GM21360 (cell line): ENCODE data around the gene DGCR2.
"Not testable (repeated sequence)": the region's sequence is repeated elsewhere in the genome, so short reads cannot be mapped to it uniquely, and the experiment has no call there.

Experiments used
- ATAC-seq: cut with Tn5 transposase; IDR thresholded peaks from one replicate; pipeline ENCODE4 v1.9.1; 2021; ENCODE audit warnings: mild to moderate bottlenecking, moderate library complexity; ENCODE audit not compliant: unreplicated experiment

DGCR2 gene

DNA sequence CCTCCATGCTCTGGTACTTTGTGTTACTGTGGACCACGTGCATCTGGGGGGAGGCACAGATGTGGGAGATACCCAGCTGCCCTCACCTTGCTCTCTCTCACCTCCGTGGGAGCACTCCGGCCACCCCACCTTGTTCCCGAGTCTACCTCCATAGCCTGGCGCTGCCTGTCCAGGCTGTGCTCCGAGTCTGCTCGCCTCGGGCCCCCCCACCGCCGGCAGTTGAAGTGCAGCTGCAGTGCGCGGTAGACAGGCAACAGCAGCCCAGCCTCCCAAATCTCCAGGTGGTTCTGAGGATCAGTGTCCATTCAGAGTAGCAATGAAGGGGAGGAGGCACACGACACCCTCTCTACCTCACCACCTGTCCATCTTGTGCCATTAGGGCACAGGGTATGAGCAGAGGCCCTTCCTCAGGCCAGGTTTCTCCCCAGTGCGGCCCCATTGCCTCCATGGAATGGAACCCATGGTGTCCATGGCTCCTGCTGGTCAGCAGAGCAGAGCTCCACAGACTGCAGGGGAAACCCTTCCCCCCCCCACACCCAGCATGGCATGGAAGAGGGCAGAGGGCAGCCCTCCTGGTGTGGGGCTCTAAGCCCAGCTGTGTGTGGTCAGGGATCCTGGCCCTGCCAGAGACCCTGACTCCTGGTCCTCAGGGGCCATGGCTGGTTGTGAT lies 89.2 kb downstream of the DGCR2 start:
- ATAC-seq: not testable (repeated sequence)

DNA sequence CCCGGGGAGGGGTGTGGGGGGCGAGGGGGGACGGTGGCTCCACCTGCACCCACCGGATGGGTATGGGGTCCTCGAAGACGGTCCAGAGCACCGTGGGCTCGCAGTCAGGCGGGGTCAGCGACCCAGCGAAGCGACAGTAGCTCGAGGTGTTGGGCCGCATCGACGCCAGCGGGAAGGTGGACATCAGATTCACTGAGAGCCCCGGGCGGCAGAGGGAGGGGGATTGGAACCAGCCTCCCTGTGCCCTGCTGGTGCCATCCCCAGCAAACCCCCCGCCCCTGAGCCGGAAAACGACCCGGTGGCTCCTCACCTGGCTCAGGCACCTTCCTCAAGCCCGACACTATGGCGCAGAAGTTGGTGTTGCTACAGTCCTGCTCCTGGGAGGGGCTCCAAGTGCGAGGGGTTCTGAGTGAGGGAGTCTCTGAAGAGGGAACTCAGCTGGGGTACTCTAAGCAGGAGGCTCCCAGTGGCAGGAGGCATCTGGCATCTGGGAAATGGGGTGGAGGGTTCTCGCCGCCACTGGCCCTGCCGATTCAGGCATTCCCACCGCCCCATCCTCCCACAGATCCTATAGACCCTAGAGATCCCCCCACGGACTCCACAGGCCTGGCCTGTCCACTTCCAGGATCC lies 89.9 kb downstream of the DGCR2 start:
- ATAC-seq: not testable (repeated sequence)

DNA sequence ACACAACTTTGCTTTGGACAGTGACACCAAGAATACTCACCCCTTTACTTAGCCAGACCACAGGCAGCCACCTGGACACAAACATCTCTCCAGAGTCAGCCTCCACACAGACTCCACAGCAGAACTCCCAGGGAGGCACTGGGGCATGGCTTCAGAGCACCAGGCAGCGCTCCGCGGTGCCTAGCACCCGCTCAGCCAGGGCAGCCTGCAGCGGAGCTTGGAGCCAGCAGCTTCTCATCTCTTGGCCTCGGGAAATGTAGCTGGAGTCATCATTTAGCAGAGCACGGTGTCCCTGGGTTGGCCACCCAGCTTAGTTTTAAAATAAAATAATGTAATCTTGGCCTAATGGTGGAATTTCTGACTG lies 91.3 kb downstream of the DGCR2 start:
- ATAC-seq: not testable (repeated sequence)

DNA sequence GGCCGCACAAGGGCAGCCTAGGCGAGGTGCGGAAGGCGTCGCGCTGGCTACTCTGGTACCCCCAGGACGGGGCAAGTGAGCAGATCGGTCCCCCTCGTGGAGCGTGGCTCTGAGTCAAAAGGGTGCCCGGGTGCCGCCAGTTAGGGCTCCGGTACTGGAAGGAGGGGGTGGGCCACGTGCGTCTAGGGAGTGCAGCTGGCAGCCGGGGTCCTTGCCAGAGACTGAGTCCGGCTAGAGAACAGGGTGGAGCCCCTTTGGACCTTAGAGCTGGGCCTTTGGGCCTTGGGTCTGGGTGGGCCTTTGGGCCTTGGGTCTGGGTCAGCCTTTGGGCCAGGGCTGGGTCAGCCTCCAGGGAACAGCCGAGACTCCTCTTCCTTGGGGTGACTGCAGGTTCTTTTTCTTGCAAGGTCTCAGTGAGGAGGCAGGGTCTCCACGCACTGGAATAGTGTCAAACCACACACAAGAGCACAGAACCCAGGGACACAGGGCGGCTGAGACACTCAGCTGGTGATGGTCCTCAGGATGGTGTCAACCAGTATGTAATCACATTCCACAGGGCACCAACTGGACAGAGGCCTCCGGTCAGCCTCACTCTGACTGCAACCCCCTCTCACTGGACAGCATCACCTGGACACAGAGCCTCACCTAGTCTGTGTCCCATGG lies 91.9 kb downstream of the DGCR2 start:
- ATAC-seq: not testable (repeated sequence)

DNA sequence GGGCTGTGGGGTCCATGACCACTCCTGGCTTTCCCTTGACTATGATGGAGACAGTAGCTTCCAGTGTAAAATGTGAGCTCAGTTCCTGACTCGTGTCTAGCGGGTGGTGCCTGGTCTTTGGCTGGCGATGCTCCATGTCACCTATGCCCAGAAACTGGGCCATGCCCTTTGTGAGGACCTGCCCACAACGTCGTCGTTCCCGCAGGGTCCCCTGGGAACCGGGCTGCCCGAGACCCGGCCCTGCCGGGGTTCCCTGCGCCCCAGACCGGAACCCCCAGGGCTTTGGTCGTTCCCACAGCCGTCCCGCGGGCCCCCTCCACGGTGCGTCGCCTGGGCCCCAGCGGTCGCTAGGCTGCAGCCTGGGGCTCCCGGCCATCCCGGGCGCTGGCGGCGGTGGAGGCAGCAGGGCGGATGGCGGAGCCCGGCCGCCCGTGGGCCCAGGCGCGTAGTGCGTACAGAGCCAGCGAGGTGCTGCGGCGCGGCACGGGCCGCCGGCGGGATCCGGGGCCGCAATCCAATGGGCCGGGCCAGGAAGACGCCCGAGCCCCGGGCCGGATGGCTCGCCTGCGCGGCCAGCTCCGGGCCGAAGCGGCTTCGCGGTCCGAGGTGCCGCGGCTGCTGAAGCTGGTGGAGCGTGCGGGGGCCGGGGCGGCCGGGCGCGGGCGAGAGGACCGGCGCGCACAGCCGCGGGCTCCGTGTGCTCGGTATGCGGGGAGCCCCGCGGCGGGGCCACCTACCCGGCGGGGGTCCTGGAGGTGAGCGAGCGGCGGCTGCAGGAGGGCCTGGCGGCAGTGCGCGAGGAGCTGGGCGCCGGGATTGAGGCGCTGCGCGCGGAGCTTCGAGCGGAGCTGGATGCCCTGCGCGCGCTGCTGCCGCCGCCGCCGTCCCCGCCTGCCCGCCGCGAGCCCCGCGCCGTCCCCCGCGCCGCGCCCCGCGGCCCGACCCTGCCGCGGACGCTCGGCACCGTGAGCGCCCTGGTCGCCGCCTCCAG lies 92.8 kb downstream of the DGCR2 start:
- not testable (repeated sequence) for ATAC-seq

DNA sequence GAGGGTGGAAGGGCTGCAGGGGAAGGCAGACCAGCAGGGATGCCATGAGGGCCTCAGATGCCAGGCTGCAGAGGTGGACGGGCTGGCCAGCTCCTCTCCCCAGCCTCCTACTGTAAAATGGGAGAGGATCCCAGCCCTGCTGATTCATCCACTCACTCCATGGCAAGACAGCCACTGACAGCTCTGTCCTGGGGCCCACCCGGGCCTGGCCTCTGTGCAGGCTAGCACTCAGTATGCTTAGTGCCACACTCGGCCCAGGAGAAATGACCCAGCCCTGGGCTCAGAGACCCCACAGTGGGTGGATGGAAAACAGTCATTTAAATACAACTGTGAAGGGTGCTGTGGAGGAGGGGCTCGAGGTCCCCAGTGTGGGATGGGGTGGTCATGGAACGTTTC lies 94.2 kb downstream of the DGCR2 start:
- not testable (repeated sequence) for ATAC-seq

DNA sequence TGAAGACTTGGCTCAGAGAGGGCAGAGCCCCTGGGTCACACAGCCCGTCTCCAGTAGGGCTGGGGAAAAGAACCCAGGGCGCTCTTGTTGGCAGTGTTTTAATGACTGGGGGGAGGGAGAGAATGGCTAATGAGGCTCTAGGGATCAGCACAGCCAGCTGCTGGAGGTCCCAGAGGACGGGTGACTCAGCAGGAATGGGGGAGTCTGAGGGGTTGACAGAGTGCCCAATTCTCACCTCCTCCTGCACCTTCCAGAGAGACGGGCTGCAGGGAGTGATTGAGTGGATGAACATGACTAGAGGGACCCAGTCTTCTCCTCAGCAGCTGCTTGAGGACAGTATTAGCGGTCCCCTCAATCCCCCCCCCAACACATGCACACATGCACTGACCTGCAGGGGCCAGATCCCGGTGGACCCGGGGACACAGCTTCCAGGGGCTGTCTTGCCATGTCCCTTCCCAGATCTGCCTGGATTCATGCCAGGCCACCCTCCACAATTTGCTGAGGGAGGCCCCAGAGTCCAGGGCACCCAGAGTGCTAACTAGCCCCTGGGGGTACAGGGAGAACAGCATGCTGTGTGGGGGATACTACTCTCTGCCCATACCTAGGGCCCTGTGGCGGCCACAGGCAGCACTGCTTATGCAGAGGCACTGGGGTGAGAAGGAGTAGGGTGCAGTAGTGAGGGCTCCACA lies 94.7 kb downstream of the DGCR2 start:
- ATAC-seq: not testable (repeated sequence)

DNA sequence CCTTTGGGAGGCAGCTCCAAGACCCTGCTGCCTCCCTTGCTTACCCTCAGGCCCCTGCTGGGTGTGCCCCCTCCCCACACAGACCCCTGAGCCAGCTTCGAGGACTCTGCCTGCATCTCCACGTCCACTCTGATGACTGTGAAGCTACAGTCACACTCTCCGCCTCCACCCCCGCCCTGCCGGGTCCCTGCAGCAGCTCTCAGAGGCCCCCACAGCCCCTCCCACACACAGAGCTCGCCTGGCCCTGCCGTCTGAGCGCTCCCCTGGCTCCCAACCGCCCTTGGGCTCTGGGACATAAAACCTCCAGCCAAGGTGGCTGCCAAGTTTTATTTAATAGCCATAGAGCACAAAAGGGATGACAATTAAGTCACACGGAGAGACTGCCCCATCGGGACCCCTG lies 96.1 kb downstream of the DGCR2 start:
- ATAC-seq: not testable (repeated sequence)

DNA sequence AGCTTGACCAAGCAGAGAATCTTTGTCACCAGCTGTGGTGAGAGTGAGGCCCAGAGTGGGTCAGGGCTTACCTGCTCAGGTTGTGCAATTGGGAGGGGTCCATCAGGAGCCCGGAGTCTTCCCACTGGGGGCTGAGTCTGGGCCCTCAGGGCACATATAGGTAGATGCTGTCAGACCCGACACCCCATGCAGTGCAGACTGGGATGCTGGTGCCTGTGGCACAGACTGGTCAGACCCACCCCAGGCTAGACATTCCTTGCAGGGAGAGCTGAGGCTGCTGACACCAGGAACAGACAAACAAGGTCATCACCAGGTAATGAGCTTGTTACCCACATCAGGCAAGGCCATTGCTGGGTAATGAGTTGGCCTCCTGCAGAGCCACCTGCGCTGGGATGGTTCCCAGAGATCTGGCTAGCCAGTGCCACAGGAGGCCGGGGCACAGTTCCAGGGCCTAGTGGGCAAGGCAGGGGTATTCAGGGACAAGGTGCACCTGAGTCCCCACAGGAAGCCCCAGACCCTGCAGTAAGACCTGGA lies 97.2 kb downstream of the DGCR2 start:
- not testable (repeated sequence) for ATAC-seq

DNA sequence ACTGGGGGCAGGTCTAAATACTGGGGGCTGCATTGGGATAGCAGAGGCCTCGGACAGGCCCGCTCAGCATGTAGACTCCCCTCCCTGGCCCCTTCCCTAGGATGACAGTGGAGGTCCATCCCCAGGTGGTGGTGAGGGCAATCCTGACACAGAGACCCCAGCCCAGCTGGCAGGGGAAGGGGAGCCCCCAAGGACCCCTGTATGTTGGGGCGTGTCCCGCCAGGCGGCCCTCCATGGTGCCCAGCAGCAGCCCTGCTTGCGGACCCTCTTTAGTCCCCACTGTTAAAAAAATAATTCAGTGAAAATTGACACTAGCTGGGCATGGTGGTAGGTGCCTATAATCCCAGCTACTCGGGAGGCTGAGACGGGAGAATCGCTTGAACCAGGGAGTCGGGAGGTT lies 98.3 kb downstream of the DGCR2 start:
- not testable (repeated sequence) for ATAC-seq

DNA sequence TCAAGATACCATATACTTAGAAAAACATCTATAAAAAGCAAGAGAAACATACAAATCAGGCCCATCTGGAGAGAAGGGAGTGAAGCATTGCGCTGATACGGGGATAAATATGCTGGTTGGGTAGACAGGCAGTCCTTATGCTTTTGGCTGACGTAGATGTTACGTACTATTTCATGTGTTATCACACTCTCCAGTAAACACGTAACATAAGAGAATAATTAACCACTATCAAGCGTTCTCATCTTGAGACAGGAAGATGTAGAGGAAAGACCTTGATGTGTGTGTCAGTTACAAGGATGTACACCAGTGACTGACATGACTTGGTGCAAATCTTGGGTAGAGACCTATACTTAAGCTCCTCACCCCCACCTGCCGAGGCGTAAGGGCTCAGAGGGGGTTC lies 99.5 kb downstream of the DGCR2 start:
- ATAC-seq: no peak

DNA sequence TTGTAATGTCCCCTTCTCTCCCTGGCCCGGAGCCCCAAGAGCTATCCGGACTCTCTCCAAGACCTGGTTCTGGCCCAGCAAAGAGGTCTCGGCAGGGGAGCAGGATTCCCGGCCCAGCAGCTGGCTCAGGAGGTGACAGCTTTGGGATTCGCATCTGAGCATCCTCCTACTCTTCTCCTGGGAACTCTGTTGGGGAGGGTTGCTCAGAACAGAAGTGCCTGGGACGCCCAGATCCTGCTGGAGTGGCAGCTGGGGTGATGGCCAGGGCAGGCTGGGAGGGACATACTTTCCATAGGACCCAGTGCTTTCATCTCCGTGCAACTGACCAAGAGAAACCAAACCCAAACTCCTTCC lies 102.6 kb downstream of the DGCR2 start:
- no peak for ATAC-seq

DNA sequence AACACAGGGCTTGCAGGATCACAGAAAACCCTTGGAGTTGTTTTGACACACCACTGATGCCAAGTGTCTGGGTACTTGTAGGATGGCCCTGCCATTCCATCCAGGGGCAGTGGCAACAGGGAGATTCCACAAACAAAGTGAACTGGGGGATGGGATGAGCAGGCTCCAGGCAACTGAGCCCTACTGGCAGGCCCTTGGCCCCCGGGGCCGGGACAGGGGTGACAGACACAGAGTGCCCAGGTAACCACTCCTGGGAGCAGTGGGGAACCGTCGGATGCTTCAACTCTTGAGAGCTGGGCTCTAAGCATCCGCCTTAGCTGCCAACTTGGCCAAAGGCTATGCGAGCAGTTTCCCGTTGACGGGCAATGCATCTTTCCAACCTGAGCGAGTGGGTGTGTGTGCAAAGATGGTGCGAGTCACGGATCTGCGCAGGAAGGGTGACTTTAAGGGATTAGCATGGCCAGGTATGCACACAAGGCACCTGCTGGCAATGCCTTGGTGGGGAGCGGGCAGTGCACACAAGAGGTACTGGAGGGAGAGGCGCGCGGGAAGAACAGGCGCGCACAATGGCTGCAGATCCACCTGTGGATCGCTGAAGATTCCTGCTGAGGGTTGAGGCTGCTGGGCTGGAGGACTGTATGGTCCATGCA lies 103.1 kb downstream of the DGCR2 start:
- ATAC-seq: no peak

DNA sequence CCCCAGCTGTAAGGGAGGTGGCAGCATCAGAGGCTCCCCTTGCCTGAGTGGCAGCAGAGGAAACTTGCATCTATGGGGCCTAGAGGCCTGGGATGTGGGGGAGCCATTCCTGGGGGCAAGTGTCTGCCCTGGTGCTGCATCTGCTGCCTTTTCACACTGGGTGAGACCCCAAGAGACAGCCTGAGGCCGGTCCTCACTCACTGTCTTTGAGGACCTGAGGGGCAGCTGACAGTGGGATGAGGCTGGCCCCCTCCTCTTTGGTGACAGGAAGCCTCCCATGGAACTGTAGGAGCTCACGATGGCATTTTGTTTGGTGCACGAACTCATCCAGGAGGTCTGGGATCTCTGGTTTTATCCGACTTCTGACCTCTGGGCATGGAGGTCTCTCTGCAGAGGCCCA lies 104.0 kb downstream of the DGCR2 start:
- ATAC-seq: no peak

DNA sequence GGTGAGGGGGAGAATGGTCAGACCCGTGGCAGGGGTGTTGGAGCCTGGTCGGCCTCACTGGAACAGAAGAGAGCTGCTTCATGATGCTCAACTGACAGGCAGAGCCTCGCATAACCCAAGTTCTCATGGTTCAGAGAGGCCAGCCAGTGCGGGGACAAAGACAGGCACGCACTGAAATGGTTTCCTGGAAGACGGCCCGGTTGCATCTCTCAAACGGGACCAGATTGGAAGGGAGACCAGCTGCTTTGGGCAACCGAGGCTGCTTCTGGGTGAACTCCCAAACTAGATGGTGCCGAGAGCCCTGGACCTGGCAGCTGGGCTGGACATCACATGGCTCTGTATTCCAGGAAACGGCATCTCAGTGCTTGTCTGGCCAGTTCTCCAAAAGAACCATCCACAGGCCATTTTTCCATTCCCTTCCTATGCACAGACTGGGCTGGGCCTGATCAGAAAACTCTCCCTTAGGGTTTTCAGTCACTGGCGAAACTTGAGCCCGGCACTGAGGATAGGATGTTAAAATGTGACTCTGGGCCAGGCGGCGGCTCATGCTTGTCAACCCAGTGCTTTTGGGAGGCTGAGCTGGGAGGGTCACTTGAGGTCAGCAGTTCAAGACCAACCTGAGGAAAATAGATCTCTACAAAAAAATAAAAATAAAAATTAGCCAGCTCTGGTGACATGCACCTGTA lies 106.0 kb downstream of the DGCR2 start:
- ATAC-seq: no peak

DNA sequence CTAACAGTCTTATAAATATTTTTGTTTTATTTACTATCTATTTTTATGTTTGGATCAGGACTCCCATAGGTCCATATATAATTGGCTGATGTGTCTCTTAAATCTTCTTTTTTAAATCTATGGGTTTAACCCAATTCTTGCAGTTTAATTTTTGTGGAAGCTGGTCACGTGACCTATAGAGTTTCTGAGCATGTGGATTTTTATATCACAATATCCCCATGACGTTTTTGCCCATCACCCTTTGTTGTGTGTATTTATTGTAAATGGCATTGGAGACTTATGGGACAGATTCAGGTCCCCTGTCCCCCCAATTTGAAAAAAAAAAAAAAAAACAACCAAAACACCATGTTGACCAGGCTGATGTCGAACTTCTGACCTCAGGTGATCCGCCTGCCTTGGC lies 107.3 kb downstream of the DGCR2 start:
- ATAC-seq: no peak

DNA sequence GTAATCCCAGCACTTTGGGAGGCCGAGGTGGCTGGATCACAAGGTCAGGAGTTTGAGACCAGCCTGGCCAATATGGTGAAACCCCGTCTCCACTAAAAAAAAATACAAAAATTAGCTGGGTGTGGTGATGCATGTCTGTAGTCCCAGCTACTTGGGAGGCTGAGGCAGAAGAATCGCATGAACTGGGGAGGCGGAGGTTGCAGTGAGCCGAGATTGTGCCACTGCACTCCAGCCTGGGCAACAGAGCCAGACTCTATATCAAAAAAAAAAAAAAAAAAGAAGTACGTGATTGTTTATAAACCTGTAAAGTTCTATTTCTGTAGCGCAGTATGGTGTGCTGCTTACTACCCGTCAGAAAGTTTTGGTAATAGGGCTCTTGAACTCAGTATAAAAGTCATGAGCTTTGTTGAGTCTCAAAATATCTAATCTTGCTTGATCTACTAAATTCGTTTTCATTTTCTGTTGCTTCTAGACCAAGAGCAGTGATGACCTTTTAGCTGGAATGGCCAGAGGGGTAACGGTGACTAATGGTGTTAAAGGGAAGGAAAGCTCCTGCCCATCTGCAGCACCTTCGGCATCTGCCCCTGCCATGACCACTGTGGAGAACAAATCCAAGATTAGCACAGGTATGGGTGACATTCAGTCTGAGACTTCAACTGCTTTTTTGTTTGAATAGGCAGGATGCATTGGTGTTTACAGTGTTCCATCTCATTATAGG lies 108.2 kb downstream of the DGCR2 start:
- ATAC-seq: not testable (repeated sequence)

DNA sequence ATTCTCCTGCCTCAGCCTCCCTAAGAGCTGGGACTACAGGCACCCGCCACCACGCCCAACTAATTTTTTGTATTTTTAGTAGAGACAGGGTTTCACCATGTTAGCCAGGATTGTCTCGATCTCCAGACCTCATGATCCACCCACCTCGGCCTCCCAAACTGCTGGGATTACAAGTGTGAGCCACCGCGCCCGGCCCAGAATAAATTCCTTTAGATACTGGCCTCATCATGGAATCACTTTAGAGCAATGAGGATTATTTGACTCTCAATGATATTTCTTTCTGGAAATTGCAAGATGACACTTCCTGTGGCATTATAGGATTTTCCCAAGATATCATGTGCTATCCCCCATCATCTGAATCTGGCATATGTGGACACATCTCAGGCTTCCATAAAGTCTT lies 108.8 kb downstream of the DGCR2 start:
- not testable (repeated sequence) for ATAC-seq
